Measurements from ENCODE around the gene RCC2. TPM values are rescaled to one million over a fixed set of nuclear protein-coding genes. Genes with fewer than 3 reads are reported as not detected.
A peak's percentile ranks its signal among the peaks of the same experiment; 100 is the strongest.

Gene RCC2
- total and polyA plus RNA-seq, 2 of the 4 experiments (the other 2 are of a cell fraction) = 24.0 to 38.9 TPM

DNA sequence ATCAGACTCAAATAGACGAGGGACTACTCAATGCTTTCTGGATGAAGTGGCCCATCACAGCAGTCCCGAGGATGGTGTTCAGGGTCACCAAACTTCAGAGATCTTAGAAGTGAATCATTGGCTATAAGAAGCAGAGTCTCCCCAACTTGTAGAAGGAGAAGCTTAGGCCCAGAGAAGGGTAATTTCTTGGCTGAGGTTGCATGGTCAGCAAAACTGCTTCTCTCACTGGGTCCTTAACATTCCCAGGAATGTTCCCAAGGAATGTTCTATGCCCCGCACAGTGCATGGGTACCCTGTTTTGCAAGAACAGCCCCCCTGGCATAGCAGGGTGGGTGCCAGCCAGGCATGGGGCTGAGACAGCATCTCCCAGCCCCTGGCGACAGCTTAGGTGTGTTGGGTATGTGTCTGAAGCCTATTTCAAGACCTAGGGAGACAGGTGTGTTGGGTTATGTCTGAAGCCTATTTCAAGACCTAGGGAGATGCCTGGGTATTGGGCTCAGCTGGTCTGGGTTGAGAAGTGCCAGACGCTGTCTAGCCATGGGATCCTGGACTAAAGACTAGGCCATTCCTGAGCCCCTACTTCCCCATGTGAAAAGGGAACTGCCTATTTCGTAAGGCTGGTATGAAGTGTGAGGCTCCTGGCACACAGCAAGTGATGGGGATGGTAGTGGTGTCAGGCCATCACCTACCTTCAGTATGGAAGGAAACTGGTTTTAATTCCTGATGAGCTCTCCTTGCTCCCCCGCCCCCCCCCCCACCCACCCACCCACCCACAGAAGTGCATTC, 41.4 kb downstream of the RCC2 start:
- H3K56ac ChIP-seq (ENCODE audit: extremely low read depth, insufficient read depth, low read length) = no peak overlapping the region
- H4K5ac ChIP-seq (ENCODE audit: low read depth, low read length) = no peak overlapping the region
- H2BK120ac ChIP-seq (ENCODE audit: low read depth, low read length) = no peak overlapping the region
- H3K9me3 ChIP-seq (ENCODE audit: control insufficient read depth, insufficient read depth, low read length) = no peaks in the 10 kb centered on the region
- no peak overlapping the region for H3K4me2 ChIP-seq (ENCODE audit: low read depth, low read length)
- no peaks in the 10 kb centered on the region for H3K4me1 ChIP-seq (ENCODE audit: control insufficient read depth, insufficient read depth, low read length)
- no peak overlapping the region for H2AFZ ChIP-seq (replicated peaks; ENCODE audit: low read length, poor library complexity)
- TF ChIP-seq MAFK (IDR thresholded peaks at IDR 0.05; ENCODE audit: low read depth, low read length) = peak; percentile 41; the same call in 1 of the 2 replicates
- no peak for TF ChIP-seq FOS (IDR thresholded peaks at IDR 0.05; ENCODE audit: low read depth, low read length)
- 60% methylated on average over 2 of the region's 7 CpGs; no CpG with 5 or more reads in 1 of the 2 experiments for WGBS, 2 experiments (ENCODE audit: extremely low coverage in 2 of 2, insufficient read length in 1 of 2)
- H2AK9ac ChIP-seq (replicated peaks; ENCODE audit: low read depth, low read length, poor library complexity) = no peak overlapping the region
- no peaks in the 10 kb centered on the region for H3K36me3 ChIP-seq (ENCODE audit: control insufficient read depth, insufficient read depth, low read length)
- in situ Hi-C loops (cut with MboI; ENCODE audit: low sequenced_read_pairs) = no loop called here
- no peak overlapping the region for H3K9ac ChIP-seq (ENCODE audit: low read depth, low read length)
- no peak overlapping the region for H2BK5ac ChIP-seq (ENCODE audit: low read depth, low read length, poor library complexity, severe bottlenecking)
- H4K8ac ChIP-seq (ENCODE audit: low read depth in 2 of 2, low read length in 2 of 2) = no peak overlapping the region
- no peak overlapping the region for H3K14ac ChIP-seq (replicated peaks; ENCODE audit: low read depth, low read length)
- no peaks in the 10 kb centered on the region for H3K79me1 ChIP-seq (ENCODE audit: low read depth in 1 of 2, low read length in 2 of 2)
- ChIA-PET POLR2A (ENCODE audit: unreplicated experiment) (no interaction called here), CTCF (no interaction called here)
- intact Hi-C loops (cut with micrococcal nuclease) = no loop called here
- no peak overlapping the region for H2BK20ac ChIP-seq (ENCODE audit: low read depth, low read length)
- no peak overlapping the region for H2BK15ac ChIP-seq (ENCODE audit: low read depth, low read length)
- dilution Hi-C loops (cut with HindIII; ENCODE audit: low sequenced_read_pairs, unreplicated experiment) = no loop called here
- no peak overlapping the region for H3K4me3 ChIP-seq (ENCODE audit: insufficient read depth, low read depth, low read length)
- peaks cover 14% of the 10 kb centered on the region for H3K27me3 ChIP-seq (ENCODE audit: control insufficient read depth, insufficient read depth, low read length)
- BruUV-seq (replicated peaks) = no TSS peak
- H4K91ac ChIP-seq (ENCODE audit: insufficient read depth, low read depth, low read length) = no peak overlapping the region
- no peak overlapping the region for H3K23ac ChIP-seq (ENCODE audit: low read depth, low read length)
- no peak overlapping the region for H3K18ac ChIP-seq (ENCODE audit: low read depth, low read length)
- H3K4ac ChIP-seq (ENCODE audit: low read depth, low read length) = no peak overlapping the region
- DNase-seq (no peak), ATAC-seq (ENCODE audit: low read depth) (no peak)
- no peaks in the 10 kb centered on the region for H3K9me1 ChIP-seq (ENCODE audit: insufficient read depth, low read length)
- H2AK5ac ChIP-seq (ENCODE audit: low read depth, low read length) = no peak overlapping the region
- H3K27ac ChIP-seq (ENCODE audit: insufficient read depth, low read length) = no peak overlapping the region
- H4K20me1 ChIP-seq (ENCODE audit: insufficient read depth, low read length) = no peaks in the 10 kb centered on the region
